IMR-90 (cell line): ENCODE measurements around the gene ABI3BP. TPM values are rescaled to one million over a fixed set of nuclear protein-coding genes. Genes with fewer than 3 reads are reported as not detected.

ENCODE experiments used
- ATAC-seq: fragments of 200-7000 bp; cut with Tn5 transposase; 2 replicates; pipeline ENCODE4 v1.9.1; 2020; ENCODE audit warnings: low read depth, mild to moderate bottlenecking, moderate library complexity
- BruUV-seq: library from RNA; stranded (reverse); fragments of 400-500 nt; replicated peaks from 2 replicates; lab custom pipeline; 2021; lab: Mats Ljungman, UMichigan
- CTCF ChIA-PET: fragments of 300-600 bp; formaldehyde crosslinking; extraction: SDS; loops from one replicate; lab custom pipeline; 2021; ENCODE audit warnings: antibody characterized with exemption; lab: Yijun Ruan, JAX
- POLR2A ChIA-PET: fragments of 300-600 bp; sonication (Branson Sonifier 250); formaldehyde crosslinking; loops from one replicate; lab custom pipeline; 2022; ENCODE audit warnings: antibody characterized with exemption; ENCODE audit not compliant: unreplicated experiment; lab: Charles Lee
- DNase-seq: peaks from one replicate; pipeline ENCODE4 v3.0.0; 2013
- H2AFZ ChIP-seq: replicated peaks from 2 replicates; pipeline ENCODE3; 2013; ENCODE audit warnings: low read length, mild to moderate bottlenecking; ENCODE audit not compliant: poor library complexity
- H2AK5ac ChIP-seq: 2 replicates; pipeline ENCODE4 v1.6.1; 2013; ENCODE audit warnings: low read depth, low read length, inconsistent platforms
- H2AK9ac ChIP-seq: replicated peaks from 2 replicates; pipeline ENCODE3; 2013; ENCODE audit warnings: mild to moderate bottlenecking, low read depth, low read length, moderate library complexity; ENCODE audit not compliant: poor library complexity
- H2BK120ac ChIP-seq: 2 replicates; pipeline ENCODE4 v1.6.1; 2013; ENCODE audit warnings: low read depth, low read length, inconsistent platforms
- H2BK15ac ChIP-seq: 3 replicates; pipeline ENCODE4 v1.6.1; 2013; ENCODE audit warnings: low read depth, low read length, inconsistent platforms
- H2BK20ac ChIP-seq: 2 replicates; pipeline ENCODE4 v1.6.1; 2013; ENCODE audit warnings: low read depth, mild to moderate bottlenecking, inconsistent platforms, low read length, moderate library complexity
- H2BK5ac ChIP-seq: 2 replicates; pipeline ENCODE4 v1.6.1; 2013; ENCODE audit warnings: mild to moderate bottlenecking, low read depth, low read length, inconsistent platforms; ENCODE audit not compliant: poor library complexity, severe bottlenecking
- H3K14ac ChIP-seq: replicated peaks from 2 replicates; pipeline ENCODE4 v1.6.1; 2013; ENCODE audit warnings: low read depth, low read length, inconsistent platforms
- H3K18ac ChIP-seq: 2 replicates; pipeline ENCODE4 v1.6.1; 2013; ENCODE audit warnings: low read depth, low read length, control low read depth
- H3K23ac ChIP-seq: 2 replicates; pipeline ENCODE4 v1.6.1; 2013; ENCODE audit warnings: low read depth, low read length, inconsistent platforms
- H3K27ac ChIP-seq: 2 replicates; pipeline ENCODE4 v1.5.1; 2013; ENCODE audit warnings: mild to moderate bottlenecking, control low read depth, low read length; ENCODE audit not compliant: insufficient read depth
- H3K27me3 ChIP-seq: 2 replicates; pipeline ENCODE4 v1.6.1; 2013; ENCODE audit warnings: low read length; ENCODE audit not compliant: control insufficient read depth, insufficient read depth
- H3K36me3 ChIP-seq: 2 replicates; pipeline ENCODE4 v1.6.1; 2013; ENCODE audit warnings: low read length, mixed read lengths; ENCODE audit not compliant: control insufficient read depth, insufficient read depth
- H3K4ac ChIP-seq: 2 replicates; pipeline ENCODE4 v1.6.1; 2013; ENCODE audit warnings: low read depth, low read length, inconsistent platforms
- H3K4me1 ChIP-seq: 2 replicates; pipeline ENCODE4 v1.6.1; 2013; ENCODE audit warnings: low read length, mixed read lengths; ENCODE audit not compliant: control insufficient read depth, insufficient read depth
- H3K4me2 ChIP-seq: 2 replicates; pipeline ENCODE4 v1.6.1; 2013; ENCODE audit warnings: low read depth, mild to moderate bottlenecking, control low read depth, low read length, moderate library complexity
- H3K4me3 ChIP-seq: 2 replicates; pipeline ENCODE4 v1.5.1; 2013; ENCODE audit warnings: low read depth, mild to moderate bottlenecking, control low read depth, low read length, moderate library complexity; ENCODE audit not compliant: insufficient read depth
- H3K56ac ChIP-seq: 2 replicates; pipeline ENCODE4 v1.6.1; 2013; ENCODE audit warnings: low read length, inconsistent platforms; ENCODE audit not compliant: insufficient read depth; ENCODE audit errors: extremely low read depth
- H3K79me1 ChIP-seq, 2 experiments: 2 replicates each; pipeline ENCODE4 v1.6.1; 2013; ENCODE audit warnings: low read length in 2 of 2, inconsistent platforms in 1 of 2, low read depth in 1 of 2
- H3K9ac ChIP-seq: 2 replicates; pipeline ENCODE4 v1.6.1; 2013; ENCODE audit warnings: low read depth, low read length, control low read depth
- H3K9me1 ChIP-seq: 2 replicates; pipeline ENCODE4 v1.6.1; 2013; ENCODE audit warnings: low read length, inconsistent platforms; ENCODE audit not compliant: insufficient read depth
- H3K9me3 ChIP-seq: 2 replicates; pipeline ENCODE4 v1.6.1; 2013; ENCODE audit warnings: low read length; ENCODE audit not compliant: control insufficient read depth, insufficient read depth
- H4K20me1 ChIP-seq: 2 replicates; pipeline ENCODE4 v1.6.1; 2013; ENCODE audit warnings: low read length, inconsistent platforms; ENCODE audit not compliant: insufficient read depth
- H4K5ac ChIP-seq: 2 replicates; pipeline ENCODE4 v1.6.1; 2013; ENCODE audit warnings: mild to moderate bottlenecking, low read depth, low read length, control low read depth
- H4K8ac ChIP-seq, 2 experiments: 2 replicates each; pipeline ENCODE4 v1.6.1; 2013; ENCODE audit warnings: low read depth in 2 of 2, low read length in 2 of 2, control low read depth in 1 of 2, inconsistent platforms in 1 of 2
- H4K91ac ChIP-seq: 2 replicates; pipeline ENCODE4 v1.6.1; 2013; ENCODE audit warnings: low read depth, low read length, inconsistent platforms; ENCODE audit not compliant: insufficient read depth
- BHLHE40 ChIP-seq: fragments of 150-350 bp; IDR thresholded peaks from 2 replicates; pipeline ENCODE4 v1.6.1; 2016; ENCODE audit warnings: mild to moderate bottlenecking, low read depth, low read length
- CHD1 ChIP-seq: IDR thresholded peaks from 2 replicates; pipeline ENCODE4 v1.6.1; 2012; ENCODE audit warnings: low read depth, low read length, improper control_type of control experiment
- CTCF ChIP-seq: conservative IDR thresholded peaks from 2 replicates; pipeline ENCODE4 v1.5.1; 2012; ENCODE audit warnings: mild to moderate bottlenecking, low read depth, low read length, improper control_type of control experiment
- FOS ChIP-seq: fragments of 150-350 bp; IDR thresholded peaks from 2 replicates; pipeline ENCODE4 v1.6.1; 2016; ENCODE audit warnings: low read depth, low read length
- MAFK ChIP-seq: IDR thresholded peaks from 2 replicates; pipeline ENCODE4 v1.6.1; 2012; ENCODE audit warnings: low read depth, low read length, improper control_type of control experiment
- MAZ ChIP-seq: IDR thresholded peaks from 2 replicates; pipeline ENCODE4 v1.6.1; 2012; ENCODE audit warnings: low read depth, mild to moderate bottlenecking, low read length, improper control_type of control experiment, moderate library complexity, borderline replicate concordance
- MXI1 ChIP-seq: IDR thresholded peaks from 2 replicates; pipeline ENCODE4 v1.6.1; 2012; ENCODE audit warnings: low read depth, mild to moderate bottlenecking, low read length, moderate library complexity, borderline replicate concordance
- POLR2A ChIP-seq: IDR thresholded peaks from 2 replicates; pipeline ENCODE4 v1.6.1; 2012; ENCODE audit warnings: mild to moderate bottlenecking, low read depth, low read length
- RAD21 ChIP-seq: IDR thresholded peaks from 2 replicates; pipeline ENCODE4 v1.6.1; 2012; ENCODE audit warnings: low read length, improper control_type of control experiment
- RCOR1 ChIP-seq: IDR thresholded peaks from 2 replicates; pipeline ENCODE4 v1.6.1; 2012; ENCODE audit warnings: mild to moderate bottlenecking, low read length, improper control_type of control experiment; ENCODE audit not compliant: insufficient replicate concordance
- RFX5 ChIP-seq: IDR thresholded peaks from 2 replicates; pipeline ENCODE4 v1.8.0; 2012; ENCODE audit warnings: low read depth, mild to moderate bottlenecking, low read length, moderate library complexity
- SMC3 ChIP-seq: fragments of 150-350 bp; IDR thresholded peaks from 2 replicates; pipeline ENCODE4 v1.6.1; 2016; ENCODE audit warnings: low read depth, mild to moderate bottlenecking, antibody characterized with exemption, low read length, moderate library complexity
- USF2 ChIP-seq: fragments of 150-350 bp; IDR thresholded peaks from 2 replicates; pipeline ENCODE4 v1.6.1; 2017; ENCODE audit warnings: mild to moderate bottlenecking, antibody characterized with exemption, low read length, low read depth
- WGBS, 2 experiments: methylation state at CpG; one replicate each; pipeline versions ENCODE4 v1.1.5 to v1.1.7; 2013; ENCODE audit warnings: missing lambda C conversion rate in 2 of 2; ENCODE audit not compliant: insufficient read length in 1 of 2; ENCODE audit errors: extremely low coverage in 2 of 2; 5-methylcytosine and 5-hydroxymethylcytosine counted together
- dilution Hi-C: fragments of 300-500 bp; cut with HindIII; formaldehyde crosslinking; loops from one replicate; pipeline ENCODE4 v1.14.3; 2018; ENCODE audit warnings: low sequenced_read_pairs; ENCODE audit not compliant: unreplicated experiment
- in situ Hi-C: fragments of 300-500 bp; cut with MboI; formaldehyde crosslinking; loops from 3 replicates; pipeline ENCODE4 v1.14.3; 2019; ENCODE audit warnings: low sequenced_read_pairs, inconsistent platforms, mixed read lengths
- intact Hi-C: fragments of 100-400 bp; cut with micrococcal nuclease; formaldehyde crosslinking; loops from 2 replicates; pipeline ENCODE4 v1.10.0; 2022
- polyA plus RNA-seq, 3 experiments: library from polyadenylated mRNA; depleted of rRNA; stranded (reverse); fragments of >200 nt; gene quantifications; 2 replicates each; pipeline ENCODE4 v1.2.3, GENCODE V29; 2012; ENCODE audit warnings: low replicate concordance in 1 of 3
- total RNA-seq: library from RNA; depleted of rRNA; stranded (reverse); fragments of >200 nt; gene quantifications from 2 replicates; pipeline ENCODE4 v1.2.3, GENCODE V29; 2012

The ABI3BP gene
- total and polyA plus RNA-seq, 2 of the 4 experiments (the other 2 are of a cell fraction) = 3.0 to 26.7 TPM

GRCh38 chr3:100759159-100759558 is 234.1 kb downstream of the ABI3BP start:
- H3K9me3 ChIP-seq = no peaks in the 10 kb centered on the region
- H2AK5ac ChIP-seq = no peak overlapping the region
- peaks cover 5% of the 10 kb centered on the region; the same call in 1 of the 2 replicates for H3K9me1 ChIP-seq
- TF ChIP-seq BHLHE40 = no peak
- no peak for TF ChIP-seq FOS
- TF ChIP-seq RCOR1 = no peak
- TF ChIP-seq POLR2A = no peak
- TF ChIP-seq USF2 = no peak
- TF ChIP-seq CTCF = no peak
- TF ChIP-seq MAFK = no peak
- TF ChIP-seq SMC3 = no peak
- no peak for TF ChIP-seq RAD21
- TF ChIP-seq RFX5 = no peak
- TF ChIP-seq MAZ = no peak
- TF ChIP-seq MXI1 = no peak
- no peak for TF ChIP-seq CHD1
- BruUV-seq = no TSS peak
- no peak overlapping the region for H3K4me2 ChIP-seq
- dilution Hi-C loops = no loop called here
- H3K18ac ChIP-seq = no peak overlapping the region
- no peak overlapping the region for H3K4ac ChIP-seq
- H4K8ac ChIP-seq = no peak overlapping the region
- in situ Hi-C loops = no loop called here
- no peak overlapping the region for H3K23ac ChIP-seq
- no peak overlapping the region for H3K4me3 ChIP-seq
- no peak overlapping the region for H2BK120ac ChIP-seq
- no peak for ATAC-seq
- no peak overlapping the region for H2AFZ ChIP-seq
- H2BK5ac ChIP-seq = no peak overlapping the region
- no peak overlapping the region for H2BK15ac ChIP-seq
- no peaks in the 10 kb centered on the region for H3K4me1 ChIP-seq
- H3K79me1 ChIP-seq = no peaks in the 10 kb centered on the region
- H2AK9ac ChIP-seq = no peak overlapping the region
- CTCF ChIA-PET = interaction anchor here (0.6 kb wide), 1 partner anchor 66 kb away, joined by 3 read pairs; no protein-coding TSS in a partner anchor
- POLR2A ChIA-PET = no interaction called here
- no peak overlapping the region for H3K9ac ChIP-seq
- no peak overlapping the region for H3K14ac ChIP-seq
- no peak overlapping the region for H4K5ac ChIP-seq
- intact Hi-C loops = no loop called here
- H3K27ac ChIP-seq = no peak overlapping the region
- 100% methylated on average over 1 of the region's 3 CpGs; no CpG with 5 or more reads in 1 of the 2 experiments for WGBS, 2 experiments
- no peaks in the 10 kb centered on the region for H3K27me3 ChIP-seq
- 0 out of 2 replicates have a peak, but pooled peaks cover 3% of the 10 kb centered on the region for H3K36me3 ChIP-seq
- H4K91ac ChIP-seq = no peak overlapping the region
- no peaks in the 10 kb centered on the region for H4K20me1 ChIP-seq
- no peak for DNase-seq
- H3K56ac ChIP-seq = no peak overlapping the region
- no peak overlapping the region for H2BK20ac ChIP-seq
